GM23338 (cell line): ENCODE measurements around the gene CATSPER3. TPM values are rescaled to one million over a fixed set of nuclear protein-coding genes. Genes with fewer than 3 reads are reported as not detected.

Experiments
- ATAC-seq: fragments of 200-7000 bp; cut with Tn5 transposase; 3 replicates; pipeline ENCODE4 v1.9.1; 2020
- DNase-seq: peaks from one replicate; pipeline ENCODE4 v3.0.0-alpha.2; 2015; ENCODE audit warnings: low spot score
- H2AFZ ChIP-seq: fragments of 200-600 bp; sonication (generic); 2 replicates; pipeline ENCODE4 v1.8.0; 2016; ENCODE audit warnings: antibody characterized with exemption, mild to moderate bottlenecking, moderate library complexity
- H3F3A ChIP-seq: fragments of 200-600 bp; sonication (generic); replicated peaks from 2 replicates; pipeline ENCODE4 v1.8.0; 2017; ENCODE audit warnings: antibody characterized with exemption, mixed run types, low read depth
- H3K27ac ChIP-seq: fragments of 200-600 bp; sonication (generic); 2 replicates; pipeline ENCODE4 v1.6.1; 2016; ENCODE audit warnings: low read depth
- H3K27me3 ChIP-seq: fragments of 200-600 bp; sonication (generic); 2 replicates; pipeline ENCODE4 v1.8.0; 2016; ENCODE audit warnings: mild to moderate bottlenecking, mixed run types, moderate library complexity; ENCODE audit not compliant: insufficient read depth
- H3K36me3 ChIP-seq: fragments of 200-600 bp; sonication (generic); 2 replicates; pipeline ENCODE4 v1.8.0; 2016; ENCODE audit warnings: mild to moderate bottlenecking; ENCODE audit not compliant: insufficient read depth
- H3K4me1 ChIP-seq: fragments of 200-600 bp; sonication (generic); 2 replicates; pipeline ENCODE4 v1.8.0; 2016; ENCODE audit warnings: mild to moderate bottlenecking, moderate library complexity; ENCODE audit not compliant: insufficient read depth
- H3K4me2 ChIP-seq: fragments of 200-600 bp; sonication (generic); 2 replicates; pipeline ENCODE4 v1.7.1; 2017; ENCODE audit warnings: mixed run types
- H3K4me3 ChIP-seq: fragments of 200-600 bp; sonication (generic); 2 replicates; pipeline ENCODE4 v1.6.1; 2016; ENCODE audit warnings: mixed run types
- H3K79me2 ChIP-seq: fragments of 200-600 bp; sonication (generic); replicated peaks from 2 replicates; pipeline ENCODE4 v1.8.0; 2017; ENCODE audit warnings: mild to moderate bottlenecking; ENCODE audit not compliant: insufficient read depth
- H3K9me2 ChIP-seq: fragments of 200-600 bp; sonication (generic); 2 replicates; pipeline ENCODE4 v1.8.0; 2017; ENCODE audit not compliant: insufficient read depth
- H4K20me1 ChIP-seq: fragments of 200-600 bp; sonication (generic); replicated peaks from 2 replicates; pipeline ENCODE4 v1.8.0; 2017; ENCODE audit warnings: mild to moderate bottlenecking; ENCODE audit not compliant: insufficient read depth
- H3K27ac Mint-ChIP-seq: 2 replicates; pipeline ENCODE4 v1.8.0; 2020; ENCODE audit warnings: inconsistent platforms, mild to moderate bottlenecking, moderate library complexity, mixed read lengths
- H3K27me3 Mint-ChIP-seq: 3 replicates; pipeline ENCODE4 v1.8.0; 2022; ENCODE audit warnings: low read depth, mild to moderate bottlenecking, moderate library complexity, mixed read lengths, inconsistent platforms; ENCODE audit not compliant: insufficient read depth, poor library complexity
- H3K36me3 Mint-ChIP-seq: 3 replicates; pipeline ENCODE4 v1.8.0; 2021; ENCODE audit warnings: low read depth, mild to moderate bottlenecking, inconsistent platforms, moderate library complexity, mixed read lengths
- H3K4me1 Mint-ChIP-seq: 3 replicates; pipeline ENCODE4 v1.8.0; 2020; ENCODE audit warnings: mild to moderate bottlenecking, inconsistent platforms, mixed read lengths
- H3K4me3 Mint-ChIP-seq: 3 replicates; pipeline ENCODE4 v1.8.0; 2021; ENCODE audit warnings: moderate library complexity, mild to moderate bottlenecking, inconsistent platforms, mixed read lengths
- H3K9me3 Mint-ChIP-seq: 3 replicates; pipeline ENCODE4 v1.8.0; 2020; ENCODE audit warnings: moderate library complexity, mild to moderate bottlenecking, inconsistent platforms, mixed read lengths
- CREB1 ChIP-seq: fragments of 250-450 bp; sonication (Bioruptor Pico); IDR thresholded peaks from 2 replicates; pipeline ENCODE4 v1.5.0; 2020; ENCODE audit warnings: low read depth, mild to moderate bottlenecking, moderate library complexity
- CTCF ChIP-seq, 2 experiments: fragments of 200-600 bp in 1 of 2; sonication (generic) in 1 of 2; conservative IDR thresholded peaks; 2 replicates each; pipeline versions ENCODE4 v1.5.1 to v1.6.1; 2016 to 2017; ENCODE audit warnings: antibody characterized with exemption in 2 of 2, low read depth in 2 of 2, mild to moderate bottlenecking in 2 of 2, moderate library complexity in 1 of 2
- ETS1 ChIP-seq: IDR thresholded peaks from 2 replicates; pipeline ENCODE4 v1.6.1; 2016; ENCODE audit warnings: antibody characterized with exemption
- EZH2 ChIP-seq: fragments of 200-600 bp; sonication (generic); IDR thresholded peaks from one replicate; pipeline ENCODE4 v1.8.0; 2017; ENCODE audit warnings: antibody characterized with exemption, mild to moderate bottlenecking, low read depth; ENCODE audit not compliant: unreplicated experiment
- EZH2phosphoT487 ChIP-seq: fragments of 200-600 bp; sonication (generic); IDR thresholded peaks from one replicate; pipeline ENCODE4 v1.8.1; 2018; ENCODE audit warnings: antibody characterized with exemption; ENCODE audit not compliant: unreplicated experiment
- JUNB ChIP-seq: IDR thresholded peaks from one replicate; pipeline ENCODE4 v1.6.1; 2016; ENCODE audit warnings: antibody characterized with exemption; ENCODE audit not compliant: unreplicated experiment
- NANOG ChIP-seq: IDR thresholded peaks from 2 replicates; pipeline ENCODE4 v1.6.1; 2016; ENCODE audit warnings: antibody characterized with exemption, borderline replicate concordance
- POLR2AphosphoS5 ChIP-seq: IDR thresholded peaks from 2 replicates; pipeline ENCODE4 v1.6.1; 2016; ENCODE audit warnings: antibody characterized with exemption, low read depth
- STAT1 ChIP-seq: IDR thresholded peaks from one replicate; pipeline ENCODE4 v1.6.1; 2016; ENCODE audit warnings: antibody characterized with exemption; ENCODE audit not compliant: unreplicated experiment
- ZNF114 ChIP-seq: fragments of 250-450 bp; sonication (Bioruptor Pico); IDR thresholded peaks from 2 replicates; pipeline ENCODE4 v1.5.0; 2020; ENCODE audit warnings: mild to moderate bottlenecking, moderate library complexity
- ZNF331 ChIP-seq: fragments of 250-450 bp; sonication (Bioruptor Pico); IDR thresholded peaks from 2 replicates; pipeline ENCODE4 v1.5.0; 2020; ENCODE audit warnings: low read depth, mild to moderate bottlenecking, moderate library complexity
- polyA plus RNA-seq: library from polyadenylated mRNA; unstranded; fragments of >200 nt; fragmentation: Nextera tagmentation; extraction: Ambion mirVana; gene quantifications from 2 replicates; pipeline ENCODE4 v1.2.1, GENCODE V29; 2016
- total RNA-seq: library from RNA; depleted of rRNA; stranded (reverse); fragments of >200 nt; shearing (Covaris generic); gene quantifications from 2 replicates; pipeline ENCODE4 v1.2.3, GENCODE V29; 2014
- TF ChIP-seq, protein P1 (sequence below): fragments of 250-450 bp; sonication (Bioruptor Pico); IDR thresholded peaks from 2 replicates; pipeline ENCODE4 v1.5.0; 2020; ENCODE audit warnings: mild to moderate bottlenecking, moderate library complexity
- TF ChIP-seq, protein P2 (sequence below): IDR thresholded peaks from one replicate; pipeline ENCODE4 v1.6.1; 2018; ENCODE audit warnings: antibody characterized with exemption; ENCODE audit not compliant: unreplicated experiment

The CATSPER3 gene
- total and polyA plus RNA-seq, 2 experiments from 2014 or later, result 0.19 TPM; not detected in 1

- no peaks in the 10 kb centered on the region for H3K27me3 ChIP-seq
- H3K4me3 Mint-ChIP-seq, result no peak overlapping the region
- H2AFZ ChIP-seq, result no peak overlapping the region
- no peaks in the 10 kb centered on the region; the same call in 2 of the 3 replicates for H3K4me1 Mint-ChIP-seq
- H3K4me3 ChIP-seq, result no peak overlapping the region
- H3K27ac Mint-ChIP-seq, result no peak overlapping the region
- H3K36me3 ChIP-seq, result no peaks in the 10 kb centered on the region
- no peaks in the 10 kb centered on the region for H3F3A ChIP-seq
- ATAC-seq, result no peak
- H3K27ac ChIP-seq, result no peak overlapping the region
- H3K79me2 ChIP-seq, result no peaks in the 10 kb centered on the region
- TF ChIP-seq EZH2, result no peak
- TF ChIP-seq ETS1, result no peak
- TF ChIP-seq ZNF114, result no peak
- no peak for TF ChIP-seq JUNB
- TF ChIP-seq POLR2AphosphoS5, result no peak
- no peak for TF ChIP-seq ZNF331 (CRISPR knock-in tag)
- TF ChIP-seq, protein P1, sequence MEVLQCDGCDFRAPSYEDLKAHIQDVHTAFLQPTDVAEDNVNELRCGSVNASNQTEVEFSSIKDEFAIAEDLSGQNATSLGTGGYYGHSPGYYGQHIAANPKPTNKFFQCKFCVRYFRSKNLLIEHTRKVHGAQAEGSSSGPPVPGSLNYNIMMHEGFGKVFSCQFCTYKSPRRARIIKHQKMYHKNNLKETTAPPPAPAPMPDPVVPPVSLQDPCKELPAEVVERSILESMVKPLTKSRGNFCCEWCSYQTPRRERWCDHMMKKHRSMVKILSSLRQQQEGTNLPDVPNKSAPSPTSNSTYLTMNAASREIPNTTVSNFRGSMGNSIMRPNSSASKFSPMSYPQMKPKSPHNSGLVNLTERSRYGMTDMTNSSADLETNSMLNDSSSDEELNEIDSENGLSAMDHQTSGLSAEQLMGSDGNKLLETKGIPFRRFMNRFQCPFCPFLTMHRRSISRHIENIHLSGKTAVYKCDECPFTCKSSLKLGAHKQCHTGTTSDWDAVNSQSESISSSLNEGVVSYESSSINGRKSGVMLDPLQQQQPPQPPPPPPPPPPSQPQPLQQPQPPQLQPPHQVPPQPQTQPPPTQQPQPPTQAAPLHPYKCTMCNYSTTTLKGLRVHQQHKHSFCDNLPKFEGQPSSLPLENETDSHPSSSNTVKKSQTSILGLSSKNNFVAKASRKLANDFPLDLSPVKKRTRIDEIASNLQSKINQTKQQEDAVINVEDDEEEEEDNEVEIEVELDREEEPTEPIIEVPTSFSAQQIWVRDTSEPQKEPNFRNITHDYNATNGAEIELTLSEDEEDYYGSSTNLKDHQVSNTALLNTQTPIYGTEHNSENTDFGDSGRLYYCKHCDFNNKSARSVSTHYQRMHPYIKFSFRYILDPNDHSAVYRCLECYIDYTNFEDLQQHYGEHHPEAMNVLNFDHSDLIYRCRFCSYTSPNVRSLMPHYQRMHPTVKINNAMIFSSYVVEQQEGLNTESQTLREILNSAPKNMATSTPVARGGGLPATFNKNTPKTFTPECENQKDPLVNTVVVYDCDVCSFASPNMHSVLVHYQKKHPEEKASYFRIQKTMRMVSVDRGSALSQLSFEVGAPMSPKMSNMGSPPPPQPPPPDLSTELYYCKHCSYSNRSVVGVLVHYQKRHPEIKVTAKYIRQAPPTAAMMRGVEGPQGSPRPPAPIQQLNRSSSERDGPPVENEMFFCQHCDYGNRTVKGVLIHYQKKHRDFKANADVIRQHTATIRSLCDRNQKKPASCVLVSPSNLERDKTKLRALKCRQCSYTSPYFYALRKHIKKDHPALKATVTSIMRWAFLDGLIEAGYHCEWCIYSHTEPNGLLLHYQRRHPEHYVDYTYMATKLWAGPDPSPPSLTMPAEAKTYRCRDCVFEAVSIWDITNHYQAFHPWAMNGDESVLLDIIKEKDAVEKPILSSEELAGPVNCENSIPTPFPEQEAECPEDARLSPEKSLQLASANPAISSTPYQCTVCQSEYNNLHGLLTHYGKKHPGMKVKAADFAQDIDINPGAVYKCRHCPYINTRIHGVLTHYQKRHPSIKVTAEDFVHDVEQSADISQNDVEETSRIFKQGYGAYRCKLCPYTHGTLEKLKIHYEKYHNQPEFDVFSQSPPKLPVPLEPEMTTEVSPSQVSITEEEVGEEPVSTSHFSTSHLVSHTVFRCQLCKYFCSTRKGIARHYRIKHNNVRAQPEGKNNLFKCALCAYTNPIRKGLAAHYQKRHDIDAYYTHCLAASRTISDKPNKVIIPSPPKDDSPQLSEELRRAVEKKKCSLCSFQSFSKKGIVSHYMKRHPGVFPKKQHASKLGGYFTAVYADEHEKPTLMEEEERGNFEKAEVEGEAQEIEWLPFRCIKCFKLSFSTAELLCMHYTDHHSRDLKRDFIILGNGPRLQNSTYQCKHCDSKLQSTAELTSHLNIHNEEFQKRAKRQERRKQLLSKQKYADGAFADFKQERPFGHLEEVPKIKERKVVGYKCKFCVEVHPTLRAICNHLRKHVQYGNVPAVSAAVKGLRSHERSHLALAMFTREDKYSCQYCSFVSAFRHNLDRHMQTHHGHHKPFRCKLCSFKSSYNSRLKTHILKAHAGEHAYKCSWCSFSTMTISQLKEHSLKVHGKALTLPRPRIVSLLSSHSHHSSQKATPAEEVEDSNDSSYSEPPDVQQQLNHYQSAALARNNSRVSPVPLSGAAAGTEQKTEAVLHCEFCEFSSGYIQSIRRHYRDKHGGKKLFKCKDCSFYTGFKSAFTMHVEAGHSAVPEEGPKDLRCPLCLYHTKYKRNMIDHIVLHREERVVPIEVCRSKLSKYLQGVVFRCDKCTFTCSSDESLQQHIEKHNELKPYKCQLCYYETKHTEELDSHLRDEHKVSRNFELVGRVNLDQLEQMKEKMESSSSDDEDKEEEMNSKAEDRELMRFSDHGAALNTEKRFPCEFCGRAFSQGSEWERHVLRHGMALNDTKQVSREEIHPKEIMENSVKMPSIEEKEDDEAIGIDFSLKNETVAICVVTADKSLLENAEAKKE (CRISPR knock-in tag), result no peak
- no peak for TF ChIP-seq EZH2phosphoT487
- no peak for TF ChIP-seq NANOG
- TF ChIP-seq, protein P2, sequence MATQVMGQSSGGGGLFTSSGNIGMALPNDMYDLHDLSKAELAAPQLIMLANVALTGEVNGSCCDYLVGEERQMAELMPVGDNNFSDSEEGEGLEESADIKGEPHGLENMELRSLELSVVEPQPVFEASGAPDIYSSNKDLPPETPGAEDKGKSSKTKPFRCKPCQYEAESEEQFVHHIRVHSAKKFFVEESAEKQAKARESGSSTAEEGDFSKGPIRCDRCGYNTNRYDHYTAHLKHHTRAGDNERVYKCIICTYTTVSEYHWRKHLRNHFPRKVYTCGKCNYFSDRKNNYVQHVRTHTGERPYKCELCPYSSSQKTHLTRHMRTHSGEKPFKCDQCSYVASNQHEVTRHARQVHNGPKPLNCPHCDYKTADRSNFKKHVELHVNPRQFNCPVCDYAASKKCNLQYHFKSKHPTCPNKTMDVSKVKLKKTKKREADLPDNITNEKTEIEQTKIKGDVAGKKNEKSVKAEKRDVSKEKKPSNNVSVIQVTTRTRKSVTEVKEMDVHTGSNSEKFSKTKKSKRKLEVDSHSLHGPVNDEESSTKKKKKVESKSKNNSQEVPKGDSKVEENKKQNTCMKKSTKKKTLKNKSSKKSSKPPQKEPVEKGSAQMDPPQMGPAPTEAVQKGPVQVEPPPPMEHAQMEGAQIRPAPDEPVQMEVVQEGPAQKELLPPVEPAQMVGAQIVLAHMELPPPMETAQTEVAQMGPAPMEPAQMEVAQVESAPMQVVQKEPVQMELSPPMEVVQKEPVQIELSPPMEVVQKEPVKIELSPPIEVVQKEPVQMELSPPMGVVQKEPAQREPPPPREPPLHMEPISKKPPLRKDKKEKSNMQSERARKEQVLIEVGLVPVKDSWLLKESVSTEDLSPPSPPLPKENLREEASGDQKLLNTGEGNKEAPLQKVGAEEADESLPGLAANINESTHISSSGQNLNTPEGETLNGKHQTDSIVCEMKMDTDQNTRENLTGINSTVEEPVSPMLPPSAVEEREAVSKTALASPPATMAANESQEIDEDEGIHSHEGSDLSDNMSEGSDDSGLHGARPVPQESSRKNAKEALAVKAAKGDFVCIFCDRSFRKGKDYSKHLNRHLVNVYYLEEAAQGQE, result no peak
- no peak for TF ChIP-seq CTCF (conservative IDR thresholded peaks at IDR 0.05; ENCODE audit: low read depth in 2 of 2)
- no peak for TF ChIP-seq CREB1 (CRISPR knock-in tag)
- no peak for TF ChIP-seq STAT1
- no peaks in the 10 kb centered on the region for H3K4me1 ChIP-seq
- no peak for DNase-seq
- H3K4me2 ChIP-seq, result no peak overlapping the region
- no peaks in the 10 kb centered on the region for H3K9me2 ChIP-seq
- no peaks in the 10 kb centered on the region for H4K20me1 ChIP-seq
- peaks cover 15% of the 10 kb centered on the region for H3K27me3 Mint-ChIP-seq
- no peaks in the 10 kb centered on the region for H3K9me3 Mint-ChIP-seq
- no peaks in the 10 kb centered on the region; the same call in 2 of the 3 replicates for H3K36me3 Mint-ChIP-seq
These were observed 40.8 kb downstream of the CATSPER3 start for GRCh38 chr5:135008556-135008955.
